ENCODE data around the gene ZNF784.
A peak's percentile ranks its signal among the peaks of the same experiment; 100 is the strongest.

The ZNF784 gene

DNA sequence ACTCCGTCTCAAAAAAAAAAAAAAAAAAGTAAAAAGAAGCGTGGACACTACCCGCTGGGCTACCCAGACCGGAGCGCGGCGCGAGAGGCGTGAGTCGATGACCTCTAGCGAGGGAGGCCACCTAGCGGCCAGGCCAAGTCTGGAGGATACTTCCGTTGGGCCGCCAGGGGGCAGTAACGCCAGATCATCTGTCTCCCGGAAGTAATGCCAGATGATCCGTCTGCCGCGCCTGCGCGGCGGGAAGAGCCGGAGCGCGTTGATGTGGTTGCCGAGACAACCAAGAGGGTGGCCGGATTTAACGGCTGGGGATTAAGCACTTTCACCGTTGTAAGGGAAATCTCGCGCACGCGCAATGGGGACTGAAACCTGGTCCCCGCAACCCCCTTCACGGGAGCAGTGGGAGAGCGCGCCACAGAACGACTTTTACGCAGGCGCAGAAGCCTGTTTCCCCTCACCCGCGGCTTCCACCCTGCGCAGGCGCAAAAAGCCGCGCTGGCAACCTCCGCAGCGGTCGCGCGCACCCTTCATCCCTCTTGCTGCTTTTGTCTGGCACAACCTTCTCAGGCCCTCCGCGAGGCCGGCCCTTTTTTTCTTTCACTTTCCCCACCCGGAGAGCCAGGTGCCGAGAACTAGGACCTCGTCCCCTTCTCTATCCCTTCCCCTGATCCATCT, 29.4 kb upstream of the ZNF784 start:
- H3K4me3 ChIP-seq (ENCODE audit: severe bottlenecking): peak overlapping the region; percentile 78
- no peaks in the 10 kb centered on the region for H3K9me3 ChIP-seq (ENCODE audit: severe bottlenecking)
- peak overlapping the region; percentile 93 for H3K27ac ChIP-seq (ENCODE audit: poor library complexity, severe bottlenecking)
- TF ChIP-seq, protein P1, sequence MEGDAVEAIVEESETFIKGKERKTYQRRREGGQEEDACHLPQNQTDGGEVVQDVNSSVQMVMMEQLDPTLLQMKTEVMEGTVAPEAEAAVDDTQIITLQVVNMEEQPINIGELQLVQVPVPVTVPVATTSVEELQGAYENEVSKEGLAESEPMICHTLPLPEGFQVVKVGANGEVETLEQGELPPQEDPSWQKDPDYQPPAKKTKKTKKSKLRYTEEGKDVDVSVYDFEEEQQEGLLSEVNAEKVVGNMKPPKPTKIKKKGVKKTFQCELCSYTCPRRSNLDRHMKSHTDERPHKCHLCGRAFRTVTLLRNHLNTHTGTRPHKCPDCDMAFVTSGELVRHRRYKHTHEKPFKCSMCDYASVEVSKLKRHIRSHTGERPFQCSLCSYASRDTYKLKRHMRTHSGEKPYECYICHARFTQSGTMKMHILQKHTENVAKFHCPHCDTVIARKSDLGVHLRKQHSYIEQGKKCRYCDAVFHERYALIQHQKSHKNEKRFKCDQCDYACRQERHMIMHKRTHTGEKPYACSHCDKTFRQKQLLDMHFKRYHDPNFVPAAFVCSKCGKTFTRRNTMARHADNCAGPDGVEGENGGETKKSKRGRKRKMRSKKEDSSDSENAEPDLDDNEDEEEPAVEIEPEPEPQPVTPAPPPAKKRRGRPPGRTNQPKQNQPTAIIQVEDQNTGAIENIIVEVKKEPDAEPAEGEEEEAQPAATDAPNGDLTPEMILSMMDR (IDR thresholded peaks at IDR 0.05; ENCODE audit: poor library complexity, severe bottlenecking): peak; percentile 99
- no peaks in the 10 kb centered on the region for H3K27me3 ChIP-seq (ENCODE audit: insufficient read depth, poor library complexity, severe bottlenecking)
- H3K4me1 ChIP-seq (ENCODE audit: insufficient read depth, poor library complexity, severe bottlenecking): peaks cover 4% of the 10 kb centered on the region
- peak; percentile 96 for DNase-seq (ENCODE audit: low spot score)
- peak; percentile 43 for ATAC-seq (ENCODE audit: low read depth)
- H3K36me3 ChIP-seq (ENCODE audit: low read depth): peaks cover 15% of the 10 kb centered on the region

DNA sequence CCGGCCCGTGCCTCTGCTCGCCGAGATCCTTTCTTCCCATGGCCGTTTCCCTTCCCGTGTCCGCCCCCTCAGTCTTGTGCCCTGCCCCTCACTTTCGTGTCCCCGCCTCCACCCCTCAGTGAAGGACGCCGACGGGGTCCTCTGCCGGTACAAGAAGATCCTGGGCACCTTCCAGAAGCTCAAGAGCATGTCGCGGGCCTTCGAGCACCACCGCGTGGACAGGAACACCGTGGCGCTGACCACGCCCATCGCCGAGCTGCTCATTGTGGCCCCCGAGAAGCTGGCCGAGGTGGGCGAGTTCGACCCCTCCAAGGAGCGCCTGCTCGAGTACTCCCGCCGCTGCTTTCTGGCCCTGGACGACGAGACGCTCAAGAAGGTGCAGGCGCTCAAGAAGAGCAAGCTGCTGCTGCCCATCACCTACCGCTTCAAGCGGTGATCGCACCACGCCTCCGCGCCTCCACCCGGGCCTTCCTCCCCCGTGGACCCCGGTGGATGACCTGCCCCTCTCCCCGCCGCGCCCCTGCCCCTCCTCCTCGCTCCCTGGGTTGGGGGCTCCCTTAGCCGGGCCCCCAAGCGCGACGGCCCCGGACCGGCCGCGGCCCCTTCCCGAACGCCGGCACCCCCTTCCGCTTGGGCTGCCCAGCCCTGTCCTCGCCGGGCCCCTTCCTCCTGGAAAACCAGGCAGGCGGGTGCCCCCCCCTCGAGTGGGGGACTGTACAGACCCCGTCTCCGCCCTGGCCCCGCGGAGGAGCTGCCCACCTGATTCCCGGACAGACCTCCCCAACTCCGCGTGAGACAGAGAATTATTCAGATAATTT, 28.2 kb upstream of the ZNF784 start:
- Histone ChIP-seq H3K4me3 (ENCODE audit: severe bottlenecking) (no peak overlapping the region), H3K9me3 (ENCODE audit: severe bottlenecking) (no peaks in the 10 kb centered on the region), H3K4me1 (ENCODE audit: insufficient read depth, poor library complexity, severe bottlenecking) (no peaks in the 10 kb centered on the region), H3K27ac (ENCODE audit: poor library complexity, severe bottlenecking) (no peak overlapping the region), H3K36me3 (ENCODE audit: low read depth) (peaks cover 13% of the 10 kb centered on the region), H3K27me3 (ENCODE audit: insufficient read depth, poor library complexity, severe bottlenecking) (no peaks in the 10 kb centered on the region)
- ATAC-seq (ENCODE audit: low read depth): no peak
- DNase-seq (ENCODE audit: low spot score): peak; percentile 67
- TF ChIP-seq, protein P1 (IDR thresholded peaks at IDR 0.05; ENCODE audit: poor library complexity, severe bottlenecking): no peak

DNA sequence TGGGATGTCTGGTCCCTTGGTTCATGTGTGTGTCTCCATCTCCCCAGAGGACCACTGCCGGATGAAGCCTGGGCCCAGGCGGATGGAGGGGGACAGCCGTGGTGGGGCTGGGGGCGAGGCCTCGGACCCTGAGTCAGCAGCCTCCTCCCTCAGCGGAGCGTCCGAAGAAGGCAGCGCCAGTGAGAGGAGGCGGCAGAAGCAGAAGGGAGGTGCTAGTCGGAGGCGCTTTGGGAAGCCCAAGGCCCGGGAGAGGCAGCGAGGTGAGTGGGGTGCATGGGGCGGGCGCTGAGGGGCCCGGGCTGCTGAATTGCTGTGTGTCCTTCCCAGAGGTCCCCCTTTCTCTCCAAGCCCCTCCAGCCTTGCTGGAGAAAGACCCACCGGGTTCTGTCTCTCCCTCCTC, 26.9 kb upstream of the ZNF784 start:
- Histone ChIP-seq H3K27me3 (ENCODE audit: insufficient read depth, poor library complexity, severe bottlenecking) (no peaks in the 10 kb centered on the region), H3K36me3 (ENCODE audit: low read depth) (peaks cover 13% of the 10 kb centered on the region), H3K9me3 (ENCODE audit: severe bottlenecking) (no peaks in the 10 kb centered on the region), H3K4me1 (ENCODE audit: insufficient read depth, poor library complexity, severe bottlenecking) (no peaks in the 10 kb centered on the region), H3K4me3 (ENCODE audit: severe bottlenecking) (no peak overlapping the region), H3K27ac (ENCODE audit: poor library complexity, severe bottlenecking) (no peak overlapping the region)
- DNase-seq (ENCODE audit: low spot score): peak; percentile 54
- TF ChIP-seq, protein P1 (IDR thresholded peaks at IDR 0.05; ENCODE audit: poor library complexity, severe bottlenecking): no peak
- no peak for ATAC-seq (ENCODE audit: low read depth)

DNA sequence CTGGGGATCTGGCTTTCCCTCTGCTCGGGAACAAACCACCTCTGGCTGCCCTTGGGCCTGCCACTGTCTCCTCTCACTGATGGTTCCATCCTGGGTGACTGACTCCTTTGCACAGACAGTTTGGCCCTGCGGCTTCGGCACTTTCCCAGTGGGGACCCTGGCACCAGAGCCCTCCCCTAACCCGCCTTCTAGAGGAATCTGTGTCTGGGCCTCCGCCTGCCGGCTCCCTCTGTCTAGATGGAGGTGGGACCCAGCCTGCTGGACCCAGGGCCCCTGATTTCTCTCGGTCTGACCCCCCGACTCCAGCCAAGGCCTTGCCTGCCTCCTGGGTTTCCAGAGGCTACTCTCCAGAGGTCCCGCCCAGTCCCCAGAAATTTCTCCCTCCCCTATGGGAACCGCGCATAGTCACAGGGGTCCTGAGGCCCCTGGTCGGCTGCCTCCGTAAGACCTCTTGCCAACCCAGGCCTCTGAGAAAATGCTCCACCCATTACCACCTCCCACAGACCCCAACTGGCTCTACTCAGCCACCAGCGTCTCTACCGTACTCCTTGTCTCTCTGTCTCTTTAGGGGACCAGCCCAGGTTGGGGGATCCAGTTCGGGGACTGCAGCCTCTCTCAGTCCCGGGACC, 26.4 kb upstream of the ZNF784 start:
- no peak overlapping the region for H3K4me3 ChIP-seq (ENCODE audit: severe bottlenecking)
- DNase-seq (ENCODE audit: low spot score) (no peak), ATAC-seq (ENCODE audit: low read depth) (no peak)
- H3K4me1 ChIP-seq (ENCODE audit: insufficient read depth, poor library complexity, severe bottlenecking): no peaks in the 10 kb centered on the region
- H3K36me3 ChIP-seq (ENCODE audit: low read depth): peaks cover 8% of the 10 kb centered on the region
- no peak overlapping the region for H3K27ac ChIP-seq (ENCODE audit: poor library complexity, severe bottlenecking)
- TF ChIP-seq, protein P1 (IDR thresholded peaks at IDR 0.05; ENCODE audit: poor library complexity, severe bottlenecking): no peak
- no peaks in the 10 kb centered on the region for H3K27me3 ChIP-seq (ENCODE audit: insufficient read depth, poor library complexity, severe bottlenecking)
- H3K9me3 ChIP-seq (ENCODE audit: severe bottlenecking): no peaks in the 10 kb centered on the region

Measured in RWPE2 (cell line).